ENCODE measurements around the gene DUSP12.
"Not testable (repeated sequence)": the region's sequence is repeated elsewhere in the genome, so short reads cannot be mapped to it uniquely, and the experiment has no call there.

The DUSP12 gene, protein sequence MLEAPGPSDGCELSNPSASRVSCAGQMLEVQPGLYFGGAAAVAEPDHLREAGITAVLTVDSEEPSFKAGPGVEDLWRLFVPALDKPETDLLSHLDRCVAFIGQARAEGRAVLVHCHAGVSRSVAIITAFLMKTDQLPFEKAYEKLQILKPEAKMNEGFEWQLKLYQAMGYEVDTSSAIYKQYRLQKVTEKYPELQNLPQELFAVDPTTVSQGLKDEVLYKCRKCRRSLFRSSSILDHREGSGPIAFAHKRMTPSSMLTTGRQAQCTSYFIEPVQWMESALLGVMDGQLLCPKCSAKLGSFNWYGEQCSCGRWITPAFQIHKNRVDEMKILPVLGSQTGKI

DNA sequence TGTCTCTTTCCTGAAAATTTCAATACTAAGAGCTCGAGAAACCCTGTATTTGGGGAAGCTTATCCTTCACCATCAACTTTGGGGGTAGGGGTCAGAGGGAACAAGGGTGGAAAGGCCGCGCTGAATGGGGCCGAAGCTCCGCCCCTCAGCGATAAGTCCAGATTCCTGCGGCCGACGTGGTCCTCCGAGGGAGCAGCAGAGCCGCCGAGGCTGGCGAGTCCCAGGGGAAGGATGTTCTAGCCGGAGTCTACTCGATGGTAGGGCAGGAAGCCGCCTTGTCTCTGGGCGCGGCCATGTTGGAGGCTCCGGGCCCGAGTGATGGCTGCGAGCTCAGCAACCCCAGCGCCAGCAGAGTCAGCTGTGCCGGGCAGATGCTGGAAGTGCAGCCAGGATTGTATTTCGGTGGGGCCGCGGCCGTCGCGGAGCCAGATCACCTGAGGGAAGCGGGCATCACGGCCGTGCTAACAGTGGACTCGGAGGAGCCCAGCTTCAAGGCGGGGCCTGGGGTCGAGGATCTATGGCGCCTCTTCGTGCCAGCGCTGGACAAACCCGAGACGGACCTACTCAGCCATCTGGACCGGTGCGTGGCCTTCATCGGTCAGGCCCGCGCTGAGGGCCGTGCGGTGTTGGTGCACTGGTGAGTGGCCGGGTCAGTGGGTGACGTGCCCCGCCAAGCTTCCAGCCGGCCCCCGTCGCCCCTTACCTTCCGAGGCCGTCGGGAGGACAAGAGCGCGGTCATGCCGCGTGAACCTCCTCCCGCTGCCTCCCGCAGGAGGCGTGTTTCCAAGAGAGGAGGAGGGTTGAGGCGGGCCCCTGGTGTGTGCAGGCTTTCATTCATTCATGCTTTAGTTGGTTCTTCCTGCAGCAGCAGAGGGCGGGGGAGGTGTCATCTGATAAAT is at the start of gene DUSP12:
Gene DUSP12 (plus strand): TSS at position 278 of the 899 bp plus-strand sequence. CDS start 16 bp downstream, at position 294.
- peak; percentile 67 to 69 for DNase-seq (ENCODE audit: low read depth in 1 of 2, low spot score in 1 of 2)

DNA sequence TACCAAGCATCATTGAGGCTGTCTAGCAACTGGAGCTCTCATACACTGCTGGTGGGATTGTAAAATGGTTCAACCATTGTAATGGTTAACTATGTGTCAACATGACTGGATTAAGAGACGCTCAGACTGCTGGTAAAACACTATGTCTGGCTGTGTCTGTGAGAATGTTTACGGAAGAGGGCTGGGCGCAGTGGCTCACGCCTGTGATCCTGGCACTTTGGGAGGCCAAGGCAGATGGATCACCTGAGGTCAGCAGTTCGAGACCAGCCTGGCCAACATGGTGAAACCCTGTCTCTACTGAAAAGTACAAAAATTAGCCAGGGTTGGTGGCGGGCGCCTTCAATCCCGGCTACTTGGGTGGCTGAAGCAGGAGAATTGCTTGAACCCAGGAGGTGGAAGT is 47.3 kb upstream of the DUSP12 start:
- no peak for DNase-seq (ENCODE audit: low read depth in 1 of 2, low spot score in 1 of 2)

DNA sequence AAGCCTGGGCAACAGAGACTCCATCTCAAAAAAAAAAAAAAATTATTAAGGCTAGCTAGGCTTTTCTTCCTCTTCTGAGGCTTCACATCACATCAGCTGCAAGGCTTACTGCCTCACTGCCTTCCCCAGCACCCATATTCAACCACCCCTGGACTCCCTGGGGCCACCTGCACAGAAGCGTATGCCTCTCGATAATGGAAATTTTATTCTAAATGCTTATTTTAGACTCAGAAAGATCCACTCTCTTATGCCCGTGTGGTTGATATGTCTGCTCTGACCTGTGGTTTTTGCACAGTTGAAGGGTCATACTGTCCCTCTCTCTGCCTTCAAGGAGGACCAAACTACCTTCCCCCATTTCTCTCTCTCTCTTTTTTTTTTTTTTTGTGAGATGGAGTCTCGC is 44.0 kb upstream of the DUSP12 start:
- DNase-seq (ENCODE audit: low read depth in 1 of 2, low spot score in 1 of 2): no peak

DNA sequence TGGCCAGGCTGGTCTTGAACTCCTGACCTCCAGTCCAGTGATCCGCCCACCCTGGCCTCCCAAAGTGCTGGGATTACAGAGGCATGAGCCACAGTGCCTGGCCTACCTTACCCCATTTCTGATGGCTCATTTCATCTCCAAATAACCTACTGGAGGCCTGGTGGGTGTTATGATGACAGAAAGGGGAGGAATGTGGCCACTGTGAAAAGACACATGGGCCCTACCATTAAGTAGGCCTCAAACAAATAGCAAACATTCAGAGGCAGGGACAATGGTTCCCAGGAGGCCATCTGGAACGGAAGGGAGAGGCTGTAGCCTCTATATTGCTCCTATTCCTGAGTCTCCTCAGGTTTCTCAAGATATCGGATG is 43.5 kb upstream of the DUSP12 start:
- no peak for DNase-seq (ENCODE audit: low read depth in 1 of 2, low spot score in 1 of 2)

DNA sequence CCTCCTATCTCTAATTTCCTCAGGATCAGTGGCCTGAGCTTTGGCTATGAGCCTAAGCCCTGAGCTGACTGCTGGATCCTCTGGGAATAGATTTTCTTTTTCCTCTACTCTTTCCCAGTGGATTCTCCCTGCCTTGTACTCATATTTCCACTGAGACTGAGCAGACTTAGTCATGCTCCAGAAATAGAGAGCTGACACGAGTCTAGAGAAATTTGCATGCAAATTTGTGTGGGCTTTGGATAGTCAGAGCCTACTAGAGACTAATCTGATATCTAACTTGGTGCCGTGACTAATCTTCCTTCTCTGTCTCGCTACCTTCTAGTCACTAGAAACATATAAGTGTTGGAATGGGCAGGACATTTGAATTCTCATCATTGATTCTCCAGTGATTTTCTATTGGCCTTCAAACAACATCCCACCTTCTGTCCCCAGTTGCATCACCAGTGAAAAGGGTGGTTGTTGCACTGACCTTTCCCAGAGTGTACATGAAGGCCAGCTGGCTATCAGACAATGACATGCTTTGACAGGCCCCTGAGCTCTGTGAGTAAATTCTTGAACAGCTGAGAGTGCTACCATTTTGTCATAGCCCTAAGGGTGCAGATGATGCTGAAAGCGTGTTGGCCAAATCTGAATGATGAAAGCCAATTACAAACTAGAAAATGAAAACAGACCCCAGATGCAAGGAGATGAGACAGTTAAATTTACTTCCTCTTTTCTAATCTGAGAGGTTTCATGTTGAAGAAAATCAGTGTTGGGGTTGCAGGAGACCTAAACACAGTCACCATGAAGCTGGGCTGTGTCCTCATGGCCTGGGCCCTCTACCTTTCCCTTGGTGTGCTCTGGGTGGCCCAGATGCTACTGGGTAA is 42.9 kb upstream of the DUSP12 start, which contains the start of gene FCRLA:
Gene FCRLA (plus strand): TSS at position 748 of the 866 bp plus-strand sequence. CDS start 36 bp downstream, at position 784.
- no peak for DNase-seq (ENCODE audit: low read depth in 1 of 2, low spot score in 1 of 2)

DNA sequence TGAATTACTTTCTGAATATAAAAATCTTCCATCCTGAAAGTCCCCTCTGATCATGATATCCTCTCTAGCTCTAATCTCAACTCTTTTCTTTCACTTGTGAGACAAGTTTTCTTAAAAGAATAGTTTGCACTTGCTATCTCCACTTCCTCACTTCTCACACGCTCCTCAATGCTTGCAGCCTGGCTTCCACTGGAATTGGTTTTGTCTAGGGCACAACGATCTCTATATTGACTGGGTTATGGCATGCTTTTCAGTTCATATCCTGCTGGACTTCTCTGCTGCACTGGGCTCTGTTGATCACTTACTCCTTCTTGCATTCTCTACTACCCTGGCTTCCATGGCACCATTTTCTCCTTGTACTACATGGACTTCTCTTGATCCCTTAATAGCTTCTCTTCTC is 42.1 kb upstream of the DUSP12 start:
- DNase-seq (ENCODE audit: low read depth in 1 of 2, low spot score in 1 of 2): no peak

DNA sequence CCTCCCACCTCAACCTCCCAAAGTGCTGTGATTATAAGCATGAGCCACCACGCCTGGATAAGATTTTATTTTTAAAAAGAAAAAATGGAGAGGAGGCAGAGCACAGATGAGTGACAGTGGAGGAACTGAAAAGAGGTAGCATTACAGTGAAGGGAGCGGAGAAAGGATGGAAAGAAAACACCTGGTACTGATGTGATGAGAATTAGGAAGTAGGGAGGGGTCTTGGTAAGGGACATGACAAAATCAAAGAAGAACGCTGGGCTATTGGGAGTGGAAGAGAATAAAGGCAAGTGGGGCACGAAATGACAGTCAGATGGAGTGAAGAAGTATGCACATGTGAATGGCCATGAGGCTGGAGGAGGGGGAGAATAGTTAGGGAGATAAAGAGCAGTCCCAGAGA is 40.2 kb upstream of the DUSP12 start:
- DNase-seq (ENCODE audit: low read depth in 1 of 2, low spot score in 1 of 2): no peak

DNA sequence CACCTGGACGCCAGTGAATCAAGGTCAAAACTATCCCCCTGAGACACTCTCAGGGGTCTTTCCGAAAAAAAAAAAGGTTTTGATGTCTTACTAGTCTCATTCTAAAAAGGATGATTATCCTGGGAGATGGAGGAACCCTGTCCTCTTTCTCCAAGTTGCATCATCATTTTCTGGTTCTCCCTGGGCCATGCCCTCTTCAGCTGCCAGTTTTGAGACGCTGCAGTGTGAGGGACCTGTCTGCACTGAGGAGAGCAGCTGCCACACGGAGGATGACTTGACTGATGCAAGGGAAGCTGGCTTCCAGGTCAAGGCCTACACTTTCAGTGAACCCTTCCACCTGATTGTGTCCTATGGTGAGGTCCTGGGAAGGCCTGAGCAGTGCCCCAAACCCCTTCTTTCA is 39.0 kb upstream of the DUSP12 start:
- no peak for DNase-seq (ENCODE audit: low read depth in 1 of 2, low spot score in 1 of 2)

DNA sequence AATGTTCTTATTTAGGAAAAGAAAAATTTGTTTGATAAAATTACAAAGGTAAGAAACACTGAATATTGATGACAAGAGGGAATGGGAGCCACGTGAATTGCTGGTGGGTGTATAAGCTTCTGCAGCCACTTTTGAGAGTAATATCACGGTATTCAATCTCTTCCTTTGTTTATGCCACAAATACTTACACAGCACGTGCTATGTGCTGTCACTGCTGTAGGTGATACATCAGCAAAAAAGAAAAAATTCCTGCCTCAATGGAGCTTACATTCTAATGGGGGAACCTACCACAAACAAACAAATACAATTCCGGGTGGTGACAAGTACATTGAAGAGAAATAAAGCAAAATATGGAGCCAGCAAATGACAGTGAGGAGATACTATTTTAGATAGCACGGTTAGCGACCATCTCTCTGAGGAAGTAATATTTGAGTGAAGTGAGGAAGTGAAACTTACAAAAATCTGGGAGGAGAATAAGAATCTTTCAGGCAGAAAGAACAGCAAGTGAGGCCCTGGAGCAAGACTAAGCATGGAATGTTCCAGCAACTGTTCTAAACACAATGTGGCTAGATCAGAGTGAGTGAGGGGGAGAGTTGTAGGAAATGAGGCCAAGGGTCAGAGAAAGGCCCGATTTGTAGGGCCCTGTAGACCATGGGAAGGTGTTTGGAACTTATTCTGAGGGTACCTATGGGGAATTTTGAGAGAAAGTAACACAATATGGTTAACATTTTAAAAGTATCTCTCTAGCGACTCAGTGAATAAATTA is 30.8 kb upstream of the DUSP12 start:
- no peak for DNase-seq (ENCODE audit: low read depth in 1 of 2, low spot score in 1 of 2)

DNA sequence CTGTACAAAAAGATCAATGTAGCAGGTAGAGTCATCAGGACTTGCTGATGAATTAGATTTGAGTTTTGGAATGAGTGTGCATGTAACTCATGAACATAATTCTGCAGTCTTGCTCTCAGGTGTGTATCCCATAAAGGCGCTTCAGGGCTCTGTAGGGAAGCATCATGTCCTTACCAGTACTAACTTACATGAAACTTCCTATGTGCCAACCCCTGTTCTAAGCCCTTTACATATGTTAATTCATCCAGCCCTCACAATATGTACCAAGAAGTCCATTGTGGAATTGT is 30.3 kb upstream of the DUSP12 start:
- DNase-seq (ENCODE audit: low read depth in 1 of 2, low spot score in 1 of 2): no peak

DNA sequence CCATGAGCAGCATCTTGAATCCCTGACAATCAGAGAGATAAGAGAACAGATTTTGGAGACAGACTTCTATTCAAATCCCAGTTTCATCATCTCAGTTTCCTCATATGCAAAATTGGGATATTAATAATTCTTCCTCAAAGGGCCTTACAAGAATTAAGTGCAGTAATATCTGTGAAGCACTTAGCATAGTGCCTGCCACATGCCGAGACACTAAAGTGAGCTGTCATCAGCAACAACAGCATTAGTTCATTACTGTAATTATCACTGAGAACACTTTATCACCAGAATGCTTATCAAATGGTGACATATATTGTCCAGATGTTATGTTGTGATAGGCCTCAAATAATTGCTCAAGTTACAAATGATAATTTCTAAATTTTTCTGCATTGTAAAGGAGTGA is 29.2 kb upstream of the DUSP12 start:
- no peak for DNase-seq (ENCODE audit: low read depth in 1 of 2, low spot score in 1 of 2)

DNA sequence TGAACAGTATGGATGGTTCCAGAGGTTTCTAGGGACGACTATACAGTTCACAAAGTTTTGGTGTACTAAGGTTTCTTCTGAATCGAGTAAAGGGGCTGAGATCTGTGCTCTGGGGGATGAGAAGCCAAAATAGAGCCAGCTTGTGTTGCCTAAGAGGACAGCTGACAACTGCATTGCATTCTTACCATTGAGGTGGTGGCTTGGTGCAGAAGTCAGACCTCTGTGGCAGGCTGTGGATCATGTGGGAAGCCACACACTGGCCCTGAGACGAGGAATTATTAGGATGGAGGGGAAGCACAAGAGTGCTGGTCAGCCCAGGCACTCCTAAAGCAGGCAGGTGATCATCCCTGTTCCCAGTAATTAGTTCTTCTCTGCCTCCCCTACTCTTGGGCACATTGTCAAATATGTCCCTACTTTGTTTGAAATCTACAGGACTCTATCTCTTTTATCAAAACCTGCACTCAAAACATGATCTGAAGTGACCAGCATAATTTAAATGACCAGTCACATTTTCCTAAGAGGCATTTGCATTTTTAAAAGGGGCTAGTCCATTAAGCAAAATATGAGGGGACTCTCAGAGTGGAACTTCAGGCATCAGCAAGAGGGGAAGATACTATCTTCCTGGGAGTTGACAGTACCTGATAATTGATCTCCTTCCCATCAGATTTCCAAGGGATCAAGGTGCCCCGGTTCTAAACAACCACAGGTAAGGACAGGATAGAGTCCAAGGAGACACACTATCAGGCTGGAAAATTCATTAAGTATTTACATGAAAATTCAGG is 28.4 kb upstream of the DUSP12 start, which contains the start of gene FCRLB:
Gene FCRLB (plus strand): TSS at position 589 of the 782 bp plus-strand sequence. CDS start 1,129 bp downstream, outside the sequence.
- no peak for DNase-seq (ENCODE audit: low read depth in 1 of 2, low spot score in 1 of 2)

DNA sequence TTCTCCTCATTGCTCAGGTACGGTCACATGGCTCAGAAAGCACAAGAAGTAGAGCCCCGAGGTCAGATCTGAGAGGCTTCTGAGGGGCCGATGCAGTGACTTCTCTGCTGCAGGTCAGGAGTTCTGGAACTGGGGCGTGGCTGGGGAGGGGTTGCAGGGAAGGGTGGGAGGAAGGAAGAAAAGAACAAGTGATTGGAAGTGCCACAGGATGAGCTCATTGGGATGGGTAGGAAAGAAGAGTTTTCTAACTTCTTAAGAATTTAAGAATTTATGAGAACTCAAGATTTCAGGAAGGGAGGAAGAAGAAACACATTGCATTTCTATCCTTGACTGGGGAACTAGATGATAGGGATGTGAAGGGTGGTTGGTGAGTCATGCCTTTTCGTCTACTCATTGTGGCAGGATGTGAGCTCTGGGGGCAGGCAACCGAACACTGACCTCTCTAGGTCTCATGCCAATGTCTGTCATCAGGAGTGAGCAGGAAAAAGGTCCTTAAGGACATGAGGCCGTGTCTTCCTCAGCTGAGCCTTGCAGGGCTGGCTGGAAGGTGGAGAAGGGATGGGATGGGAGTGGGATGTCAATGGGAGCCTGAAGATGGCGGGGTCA is 27.7 kb upstream of the DUSP12 start:
- no peak for DNase-seq (ENCODE audit: low read depth in 1 of 2, low spot score in 1 of 2)

DNA sequence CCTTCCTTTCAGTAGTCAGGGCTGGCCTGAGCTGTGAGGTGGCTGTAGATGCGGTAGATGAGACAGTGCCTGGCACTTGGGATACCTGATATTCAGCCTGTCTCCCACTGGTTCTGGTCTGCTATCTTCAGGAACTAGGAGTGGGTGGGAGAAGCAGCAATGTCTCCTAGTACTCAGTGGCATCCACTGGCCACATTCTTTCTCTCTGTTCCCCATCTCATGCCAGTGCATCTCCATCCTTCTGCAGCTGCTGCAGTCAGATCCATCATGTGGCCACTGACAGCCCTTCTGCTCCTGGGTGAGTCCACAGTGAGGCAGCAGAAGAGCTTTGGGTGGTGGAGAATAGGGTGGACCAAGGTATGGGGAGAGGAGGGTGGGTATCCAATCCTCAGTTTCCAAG is 27.2 kb upstream of the DUSP12 start:
- DNase-seq (ENCODE audit: low read depth in 1 of 2, low spot score in 1 of 2): no peak

DNA sequence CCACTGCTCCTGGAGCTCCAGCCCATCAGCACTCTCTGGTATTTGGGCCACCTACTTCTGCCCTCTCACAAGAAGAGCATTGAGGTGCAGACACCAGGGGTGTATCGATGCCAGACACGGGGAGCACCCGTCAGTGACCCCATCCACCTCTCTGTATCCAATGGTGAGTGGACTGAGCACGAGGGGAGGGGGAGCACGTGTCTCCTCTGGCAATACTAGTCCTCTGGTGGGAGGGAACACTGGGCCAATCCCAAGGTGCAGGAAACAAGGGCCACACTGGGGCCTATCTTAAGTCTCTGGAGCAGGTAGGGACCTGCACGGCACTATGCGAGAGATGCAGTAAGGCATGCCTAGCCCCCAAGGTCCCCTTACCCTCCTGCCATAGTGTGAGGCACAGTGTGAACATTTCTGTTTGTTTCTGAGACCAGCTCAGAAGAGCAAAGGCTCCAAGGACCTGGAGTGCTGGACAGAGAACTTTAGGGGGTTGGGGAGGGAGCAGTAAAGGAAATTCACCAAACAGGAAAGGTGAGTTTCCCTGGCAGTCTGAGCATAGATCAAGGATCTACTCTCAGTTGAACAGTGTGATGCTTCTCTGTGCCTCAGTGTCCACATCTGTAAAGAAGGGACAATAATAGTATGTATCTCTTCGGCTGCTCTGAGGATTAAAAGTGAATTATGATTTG is 26.0 kb upstream of the DUSP12 start:
- DNase-seq (ENCODE audit: low read depth in 1 of 2, low spot score in 1 of 2): no peak

DNA sequence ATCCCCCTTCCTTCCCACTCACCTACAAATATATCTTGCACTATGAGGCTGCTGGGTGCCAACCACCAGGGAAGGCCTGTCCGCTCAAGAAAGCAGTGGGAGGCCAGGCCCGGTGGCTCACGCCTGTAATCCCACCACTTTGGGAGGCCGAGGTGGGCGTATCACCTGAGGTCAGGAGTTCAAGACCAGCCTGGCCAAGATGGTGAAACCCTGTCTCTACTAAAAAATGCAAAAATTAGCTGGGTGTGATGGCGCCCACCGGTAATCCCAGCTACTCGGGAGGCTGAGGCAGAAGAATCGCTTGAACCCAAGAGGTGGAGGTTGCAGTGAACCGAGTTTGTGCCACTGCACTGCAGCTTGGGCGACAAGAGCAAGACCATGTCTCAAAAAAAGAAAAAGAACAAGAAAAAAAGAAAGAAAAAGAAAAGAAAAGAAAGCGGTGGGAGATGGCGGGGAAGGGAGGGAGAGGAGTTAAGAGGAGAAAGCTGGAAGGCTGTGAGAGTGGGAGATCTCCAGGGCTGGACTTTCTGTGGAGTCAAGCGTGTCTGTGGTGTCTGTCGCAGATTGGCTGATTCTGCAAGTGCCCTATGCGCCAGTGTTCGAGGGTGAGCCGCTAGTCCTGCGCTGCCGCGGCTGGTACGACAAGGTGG is 24.2 kb upstream of the DUSP12 start:
- DNase-seq (ENCODE audit: low read depth in 1 of 2, low spot score in 1 of 2): not testable (repeated sequence)

DNA sequence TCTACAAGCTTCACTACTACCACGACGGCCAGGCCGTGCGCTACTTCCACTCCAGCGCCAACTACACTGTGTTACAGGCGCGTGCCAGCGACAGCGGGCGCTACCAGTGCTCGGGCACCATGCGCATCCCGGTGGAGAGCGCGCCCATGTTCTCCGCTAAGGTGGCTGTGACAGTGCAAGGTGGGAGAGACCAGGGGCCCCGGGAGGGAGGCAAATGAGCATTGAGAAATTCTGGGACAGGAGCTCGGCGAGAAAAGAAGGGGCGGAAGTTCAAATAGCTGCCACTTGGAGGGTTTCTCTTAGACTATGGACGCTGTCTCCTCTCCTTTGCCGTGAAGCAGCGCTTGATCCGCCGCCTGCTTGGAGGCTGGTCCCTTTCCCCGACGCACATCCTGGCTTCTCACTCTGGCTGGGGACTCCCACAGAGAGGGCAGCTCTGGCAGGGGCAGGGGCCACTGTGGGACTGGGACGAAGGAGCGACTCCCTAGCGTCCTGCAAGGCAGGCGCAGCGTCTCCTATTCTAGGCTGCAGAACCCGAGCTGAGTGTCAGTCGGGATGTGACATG is 23.6 kb upstream of the DUSP12 start:
- DNase-seq (ENCODE audit: low read depth in 1 of 2, low spot score in 1 of 2): peak in 1 of 2 donors; percentile 10
